ENCODE results near the gene SLC37A4. TPM values are rescaled to one million over a fixed set of nuclear protein-coding genes. Genes with fewer than 3 reads are reported as not detected.
A peak's percentile ranks its signal among the peaks of the same experiment; 100 is the strongest.

Gene SLC37A4
- total and polyA plus RNA-seq, 2 of the 13 experiments (the other 11 are each of a cell fraction or from before 2014, with no cell fraction given), result 43.0 to 56.1 TPM

DNA sequence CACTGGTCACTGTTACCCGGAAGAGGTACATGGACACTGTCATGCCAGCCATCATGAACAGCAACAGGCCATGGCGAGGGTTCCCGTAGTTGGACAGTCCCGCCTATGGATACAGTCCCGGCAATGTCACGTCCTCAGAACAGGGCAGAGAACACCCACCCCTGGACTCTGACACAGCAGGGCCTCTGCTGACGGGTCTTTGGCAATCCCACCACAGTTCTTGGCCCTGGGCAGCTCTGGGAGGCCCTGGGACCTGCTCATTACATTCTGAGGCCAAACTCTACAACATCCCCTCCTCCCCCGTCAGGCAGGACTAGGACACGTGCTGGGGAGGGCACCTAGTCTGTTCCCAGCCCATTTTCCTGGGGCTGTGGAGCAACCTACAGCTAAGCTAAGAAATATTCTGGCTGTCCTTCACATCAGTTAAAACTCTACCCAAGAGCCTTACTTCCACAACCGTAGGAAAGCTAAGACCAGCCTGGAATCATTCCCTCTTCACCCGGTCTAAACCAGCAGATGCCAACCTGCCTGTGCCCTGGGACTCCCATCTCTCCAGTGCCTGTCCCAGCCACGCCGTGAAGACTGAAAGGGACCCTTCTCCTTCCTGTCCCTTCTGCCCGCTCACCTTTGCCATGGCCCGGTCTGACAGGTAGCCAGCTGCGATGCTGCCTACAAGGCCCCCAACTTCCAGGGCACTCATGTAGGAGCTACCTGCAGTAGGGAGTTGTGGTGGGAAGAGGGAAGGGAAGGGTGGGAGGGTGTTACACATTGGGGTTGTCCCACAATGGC is 4.5 kb downstream of the SLC37A4 start (continued):
- TF ChIP-seq, protein P1, sequence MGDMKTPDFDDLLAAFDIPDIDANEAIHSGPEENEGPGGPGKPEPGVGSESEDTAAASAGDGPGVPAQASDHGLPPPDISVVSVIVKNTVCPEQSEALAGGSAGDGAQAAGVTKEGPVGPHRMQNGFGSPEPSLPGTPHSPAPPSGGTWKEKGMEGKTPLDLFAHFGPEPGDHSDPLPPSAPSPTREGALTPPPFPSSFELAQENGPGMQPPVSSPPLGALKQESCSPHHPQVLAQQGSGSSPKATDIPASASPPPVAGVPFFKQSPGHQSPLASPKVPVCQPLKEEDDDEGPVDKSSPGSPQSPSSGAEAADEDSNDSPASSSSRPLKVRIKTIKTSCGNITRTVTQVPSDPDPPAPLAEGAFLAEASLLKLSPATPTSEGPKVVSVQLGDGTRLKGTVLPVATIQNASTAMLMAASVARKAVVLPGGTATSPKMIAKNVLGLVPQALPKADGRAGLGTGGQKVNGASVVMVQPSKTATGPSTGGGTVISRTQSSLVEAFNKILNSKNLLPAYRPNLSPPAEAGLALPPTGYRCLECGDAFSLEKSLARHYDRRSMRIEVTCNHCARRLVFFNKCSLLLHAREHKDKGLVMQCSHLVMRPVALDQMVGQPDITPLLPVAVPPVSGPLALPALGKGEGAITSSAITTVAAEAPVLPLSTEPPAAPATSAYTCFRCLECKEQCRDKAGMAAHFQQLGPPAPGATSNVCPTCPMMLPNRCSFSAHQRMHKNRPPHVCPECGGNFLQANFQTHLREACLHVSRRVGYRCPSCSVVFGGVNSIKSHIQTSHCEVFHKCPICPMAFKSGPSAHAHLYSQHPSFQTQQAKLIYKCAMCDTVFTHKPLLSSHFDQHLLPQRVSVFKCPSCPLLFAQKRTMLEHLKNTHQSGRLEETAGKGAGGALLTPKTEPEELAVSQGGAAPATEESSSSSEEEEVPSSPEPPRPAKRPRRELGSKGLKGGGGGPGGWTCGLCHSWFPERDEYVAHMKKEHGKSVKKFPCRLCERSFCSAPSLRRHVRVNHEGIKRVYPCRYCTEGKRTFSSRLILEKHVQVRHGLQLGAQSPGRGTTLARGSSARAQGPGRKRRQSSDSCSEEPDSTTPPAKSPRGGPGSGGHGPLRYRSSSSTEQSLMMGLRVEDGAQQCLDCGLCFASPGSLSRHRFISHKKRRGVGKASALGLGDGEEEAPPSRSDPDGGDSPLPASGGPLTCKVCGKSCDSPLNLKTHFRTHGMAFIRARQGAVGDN (CRISPR knock-in tag; IDR thresholded peaks at IDR 0.05), result peak; percentile 93
- TF ChIP-seq, protein P2, sequence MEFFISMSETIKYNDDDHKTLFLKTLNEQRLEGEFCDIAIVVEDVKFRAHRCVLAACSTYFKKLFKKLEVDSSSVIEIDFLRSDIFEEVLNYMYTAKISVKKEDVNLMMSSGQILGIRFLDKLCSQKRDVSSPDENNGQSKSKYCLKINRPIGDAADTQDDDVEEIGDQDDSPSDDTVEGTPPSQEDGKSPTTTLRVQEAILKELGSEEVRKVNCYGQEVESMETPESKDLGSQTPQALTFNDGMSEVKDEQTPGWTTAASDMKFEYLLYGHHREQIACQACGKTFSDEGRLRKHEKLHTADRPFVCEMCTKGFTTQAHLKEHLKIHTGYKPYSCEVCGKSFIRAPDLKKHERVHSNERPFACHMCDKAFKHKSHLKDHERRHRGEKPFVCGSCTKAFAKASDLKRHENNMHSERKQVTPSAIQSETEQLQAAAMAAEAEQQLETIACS (CRISPR knock-in tag; IDR thresholded peaks at IDR 0.05), result no peak
- TF ChIP-seq HNRNPL (IDR thresholded peaks at IDR 0.05; ENCODE audit: low read depth, low read length) (0 out of 2 replicates have a peak, but pooled peaks have one; percentile 15), HIVEP1 (CRISPR knock-in tag; IDR thresholded peaks at IDR 0.05) (no peak), SSRP1 (CRISPR knock-in tag; IDR thresholded peaks at IDR 0.05) (0 out of 2 replicates have a peak, but pooled peaks have one; percentile 23), MED8 (CRISPR knock-in tag; IDR thresholded peaks at IDR 0.05; ENCODE audit: insufficient replicate concordance) (no peak), ZNF556 (CRISPR knock-in tag; IDR thresholded peaks at IDR 0.05; ENCODE audit: borderline replicate concordance) (no peak), MYC (CRISPR knock-in tag; IDR thresholded peaks at IDR 0.05; ENCODE audit: borderline replicate concordance) (peak; percentile 69; the same call in 1 of the 2 replicates)
- TF ChIP-seq, protein P3, sequence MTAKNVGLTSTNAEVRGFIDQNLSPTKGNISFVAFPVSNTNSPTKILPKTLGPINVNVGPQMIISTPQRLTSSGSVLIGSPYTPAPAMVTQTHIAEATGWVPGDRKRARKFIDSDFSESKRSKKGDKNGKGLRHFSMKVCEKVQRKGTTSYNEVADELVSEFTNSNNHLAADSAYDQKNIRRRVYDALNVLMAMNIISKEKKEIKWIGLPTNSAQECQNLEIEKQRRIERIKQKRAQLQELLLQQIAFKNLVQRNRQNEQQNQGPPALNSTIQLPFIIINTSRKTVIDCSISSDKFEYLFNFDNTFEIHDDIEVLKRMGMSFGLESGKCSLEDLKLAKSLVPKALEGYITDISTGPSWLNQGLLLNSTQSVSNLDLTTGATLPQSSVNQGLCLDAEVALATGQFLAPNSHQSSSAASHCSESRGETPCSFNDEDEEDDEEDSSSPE (CRISPR knock-in tag; IDR thresholded peaks at IDR 0.05), result 0 out of 2 replicates have a peak, but pooled peaks have one; percentile 30
- TF ChIP-seq, protein P4, sequence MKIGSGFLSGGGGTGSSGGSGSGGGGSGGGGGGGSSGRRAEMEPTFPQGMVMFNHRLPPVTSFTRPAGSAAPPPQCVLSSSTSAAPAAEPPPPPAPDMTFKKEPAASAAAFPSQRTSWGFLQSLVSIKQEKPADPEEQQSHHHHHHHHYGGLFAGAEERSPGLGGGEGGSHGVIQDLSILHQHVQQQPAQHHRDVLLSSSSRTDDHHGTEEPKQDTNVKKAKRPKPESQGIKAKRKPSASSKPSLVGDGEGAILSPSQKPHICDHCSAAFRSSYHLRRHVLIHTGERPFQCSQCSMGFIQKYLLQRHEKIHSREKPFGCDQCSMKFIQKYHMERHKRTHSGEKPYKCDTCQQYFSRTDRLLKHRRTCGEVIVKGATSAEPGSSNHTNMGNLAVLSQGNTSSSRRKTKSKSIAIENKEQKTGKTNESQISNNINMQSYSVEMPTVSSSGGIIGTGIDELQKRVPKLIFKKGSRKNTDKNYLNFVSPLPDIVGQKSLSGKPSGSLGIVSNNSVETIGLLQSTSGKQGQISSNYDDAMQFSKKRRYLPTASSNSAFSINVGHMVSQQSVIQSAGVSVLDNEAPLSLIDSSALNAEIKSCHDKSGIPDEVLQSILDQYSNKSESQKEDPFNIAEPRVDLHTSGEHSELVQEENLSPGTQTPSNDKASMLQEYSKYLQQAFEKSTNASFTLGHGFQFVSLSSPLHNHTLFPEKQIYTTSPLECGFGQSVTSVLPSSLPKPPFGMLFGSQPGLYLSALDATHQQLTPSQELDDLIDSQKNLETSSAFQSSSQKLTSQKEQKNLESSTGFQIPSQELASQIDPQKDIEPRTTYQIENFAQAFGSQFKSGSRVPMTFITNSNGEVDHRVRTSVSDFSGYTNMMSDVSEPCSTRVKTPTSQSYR (CRISPR knock-in tag; IDR thresholded peaks at IDR 0.05; ENCODE audit: borderline replicate concordance), result peak; percentile 51; the same call in 1 of the 2 replicates
- TF ChIP-seq, protein P5, sequence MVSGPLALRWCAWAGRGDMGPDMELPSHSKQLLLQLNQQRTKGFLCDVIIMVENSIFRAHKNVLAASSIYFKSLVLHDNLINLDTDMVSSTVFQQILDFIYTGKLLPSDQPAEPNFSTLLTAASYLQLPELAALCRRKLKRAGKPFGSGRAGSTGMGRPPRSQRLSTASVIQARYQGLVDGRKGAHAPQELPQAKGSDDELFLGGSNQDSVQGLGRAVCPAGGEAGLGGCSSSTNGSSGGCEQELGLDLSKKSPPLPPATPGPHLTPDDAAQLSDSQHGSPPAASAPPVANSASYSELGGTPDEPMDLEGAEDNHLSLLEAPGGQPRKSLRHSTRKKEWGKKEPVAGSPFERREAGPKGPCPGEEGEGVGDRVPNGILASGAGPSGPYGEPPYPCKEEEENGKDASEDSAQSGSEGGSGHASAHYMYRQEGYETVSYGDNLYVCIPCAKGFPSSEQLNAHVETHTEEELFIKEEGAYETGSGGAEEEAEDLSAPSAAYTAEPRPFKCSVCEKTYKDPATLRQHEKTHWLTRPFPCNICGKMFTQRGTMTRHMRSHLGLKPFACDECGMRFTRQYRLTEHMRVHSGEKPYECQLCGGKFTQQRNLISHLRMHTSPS (CRISPR knock-in tag; IDR thresholded peaks at IDR 0.05; ENCODE audit: low read depth), result 0 out of 2 replicates have a peak, but pooled peaks have one; percentile 26
- TF ChIP-seq, protein P6, sequence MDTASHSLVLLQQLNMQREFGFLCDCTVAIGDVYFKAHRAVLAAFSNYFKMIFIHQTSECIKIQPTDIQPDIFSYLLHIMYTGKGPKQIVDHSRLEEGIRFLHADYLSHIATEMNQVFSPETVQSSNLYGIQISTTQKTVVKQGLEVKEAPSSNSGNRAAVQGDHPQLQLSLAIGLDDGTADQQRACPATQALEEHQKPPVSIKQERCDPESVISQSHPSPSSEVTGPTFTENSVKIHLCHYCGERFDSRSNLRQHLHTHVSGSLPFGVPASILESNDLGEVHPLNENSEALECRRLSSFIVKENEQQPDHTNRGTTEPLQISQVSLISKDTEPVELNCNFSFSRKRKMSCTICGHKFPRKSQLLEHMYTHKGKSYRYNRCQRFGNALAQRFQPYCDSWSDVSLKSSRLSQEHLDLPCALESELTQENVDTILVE (CRISPR knock-in tag; IDR thresholded peaks at IDR 0.05), result no peak
- TF ChIP-seq, protein P7, sequence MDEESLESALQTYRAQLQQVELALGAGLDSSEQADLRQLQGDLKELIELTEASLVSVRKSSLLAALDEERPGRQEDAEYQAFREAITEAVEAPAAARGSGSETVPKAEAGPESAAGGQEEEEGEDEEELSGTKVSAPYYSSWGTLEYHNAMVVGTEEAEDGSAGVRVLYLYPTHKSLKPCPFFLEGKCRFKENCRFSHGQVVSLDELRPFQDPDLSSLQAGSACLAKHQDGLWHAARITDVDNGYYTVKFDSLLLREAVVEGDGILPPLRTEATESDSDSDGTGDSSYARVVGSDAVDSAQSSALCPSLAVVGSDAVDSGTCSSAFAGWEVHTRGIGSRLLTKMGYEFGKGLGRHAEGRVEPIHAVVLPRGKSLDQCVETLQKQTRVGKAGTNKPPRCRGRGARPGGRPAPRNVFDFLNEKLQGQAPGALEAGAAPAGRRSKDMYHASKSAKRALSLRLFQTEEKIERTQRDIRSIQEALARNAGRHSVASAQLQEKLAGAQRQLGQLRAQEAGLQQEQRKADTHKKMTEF (CRISPR knock-in tag; IDR thresholded peaks at IDR 0.05), result no peak

Measured in HepG2 (cell line).